Stomach smooth muscle (tissue), 2 donors: ENCODE data around the gene PWWP2B.

Source experiments
- H3K27ac ChIP-seq: one replicate; pipeline ENCODE4 v1.7.0; 2013; ENCODE audit warnings: mild to moderate bottlenecking, low read length, inconsistent platforms
- H3K27me3 ChIP-seq, 2 donors: one replicate each; pipeline ENCODE4 v1.7.0; 2013; ENCODE audit warnings: low read length in 2 of 2; ENCODE audit not compliant: insufficient read depth in 2 of 2, control insufficient read depth in 1 of 2
- H3K36me3 ChIP-seq, 2 donors: one replicate each; pipeline ENCODE4 v1.7.0; 2013; ENCODE audit warnings: low read length in 2 of 2; ENCODE audit not compliant: control insufficient read depth in 2 of 2, insufficient read depth in 2 of 2
- H3K4me1 ChIP-seq: one replicate; pipeline ENCODE4 v1.7.0; 2013; ENCODE audit warnings: low read length; ENCODE audit not compliant: control insufficient read depth, insufficient read depth
- H3K4me3 ChIP-seq, 2 donors: one replicate each; pipeline ENCODE4 v1.7.0; 2013; ENCODE audit warnings: low read length in 2 of 2
- H3K9ac ChIP-seq, 2 donors: one replicate each; pipeline ENCODE4 v1.7.0; 2013; ENCODE audit warnings: low read length in 2 of 2, mild to moderate bottlenecking in 1 of 2
- H3K9me3 ChIP-seq, 2 donors: one replicate each; pipeline ENCODE4 v1.7.0; 2013; ENCODE audit warnings: low read length in 2 of 2; ENCODE audit not compliant: control insufficient read depth in 2 of 2
- donor health status: healthy.
- donor health status: Pancreatic carcinoma.

The PWWP2B gene

GRCh38 chr10:132389433-132390169 lies 7.4 kb upstream of the PWWP2B start:
- Histone ChIP-seq H3K4me3 (no peak overlapping the region), H3K36me3 (no peaks in the 10 kb centered on the region), H3K27ac (no peak overlapping the region), H3K9ac (no peak overlapping the region), H3K9me3 (no peaks in the 10 kb centered on the region), H3K4me1 (peaks cover 6% of the 10 kb centered on the region), H3K27me3 (peaks cover 0 to 4% of the 10 kb centered on the region in 2 donors)

- Histone ChIP-seq H3K27me3 (peaks cover 0 to 4% of the 10 kb centered on the region in 2 donors), H3K27ac (no peak overlapping the region), H3K36me3 (no peaks in the 10 kb centered on the region), H3K9me3 (no peaks in the 10 kb centered on the region), H3K4me1 (peaks cover 7% of the 10 kb centered on the region), H3K9ac (no peak overlapping the region), H3K4me3 (no peak overlapping the region)
These were observed 6.7 kb upstream of the PWWP2B start for GRCh38 chr10:132390170-132390920.

- H3K9ac ChIP-seq: no peak overlapping the region
- H3K4me3 ChIP-seq: no peak overlapping the region
- H3K27ac ChIP-seq: no peak overlapping the region
- H3K4me1 ChIP-seq: peaks cover 15% of the 10 kb centered on the region
- peaks cover 0 to 4% of the 10 kb centered on the region in 2 donors for H3K27me3 ChIP-seq
- no peaks in the 10 kb centered on the region for H3K36me3 ChIP-seq
- no peaks in the 10 kb centered on the region for H3K9me3 ChIP-seq
These were observed 5.9 kb upstream of the PWWP2B start for GRCh38 chr10:132390921-132391675.

GRCh38 chr10:132391676-132392020 lies 5.4 kb upstream of the PWWP2B start:
- Histone ChIP-seq H3K4me1 (peaks cover 18% of the 10 kb centered on the region), H3K9me3 (no peaks in the 10 kb centered on the region), H3K9ac (no peak overlapping the region), H3K36me3 (no peaks in the 10 kb centered on the region), H3K27me3 (peaks cover 0 to 4% of the 10 kb centered on the region in 2 donors), H3K4me3 (no peak overlapping the region), H3K27ac (no peak overlapping the region)

- no peak overlapping the region for H3K27ac ChIP-seq
- H3K27me3 ChIP-seq: peaks cover 0 to 4% of the 10 kb centered on the region in 2 donors
- H3K4me1 ChIP-seq: peaks cover 18% of the 10 kb centered on the region
- no peaks in the 10 kb centered on the region for H3K36me3 ChIP-seq
- H3K9me3 ChIP-seq: no peaks in the 10 kb centered on the region
- H3K4me3 ChIP-seq: no peak overlapping the region
- no peak overlapping the region for H3K9ac ChIP-seq
These were observed 4.7 kb upstream of the PWWP2B start for GRCh38 chr10:132392184-132392800.

- H3K27ac ChIP-seq: no peak overlapping the region
- peaks cover 0 to 4% of the 10 kb centered on the region in 2 donors for H3K27me3 ChIP-seq
- no peaks in the 10 kb centered on the region for H3K9me3 ChIP-seq
- H3K36me3 ChIP-seq: no peaks in the 10 kb centered on the region
- no peak overlapping the region for H3K9ac ChIP-seq
- H3K4me3 ChIP-seq: no peak overlapping the region
- H3K4me1 ChIP-seq: peaks cover 21% of the 10 kb centered on the region
These were observed 3.9 kb upstream of the PWWP2B start for GRCh38 chr10:132392811-132393694.

- Histone ChIP-seq H3K27me3 (peaks cover 0 to 4% of the 10 kb centered on the region in 2 donors), H3K36me3 (no peaks in the 10 kb centered on the region), H3K4me3 (no peak overlapping the region), H3K27ac (no peak overlapping the region), H3K4me1 (peaks cover 27% of the 10 kb centered on the region), H3K9ac (no peak overlapping the region), H3K9me3 (no peaks in the 10 kb centered on the region)
These were observed 3.3 kb upstream of the PWWP2B start for GRCh38 chr10:132393695-132394181.

GRCh38 chr10:132394201-132394811 lies 2.7 kb upstream of the PWWP2B start:
- H3K4me1 ChIP-seq: peaks cover 29% of the 10 kb centered on the region
- H3K9me3 ChIP-seq: no peaks in the 10 kb centered on the region
- H3K9ac ChIP-seq: no peak overlapping the region
- peaks cover 0 to under 1% of the 10 kb centered on the region in 2 donors for H3K27me3 ChIP-seq
- H3K27ac ChIP-seq: no peak overlapping the region
- H3K4me3 ChIP-seq: no peak overlapping the region
- no peaks in the 10 kb centered on the region for H3K36me3 ChIP-seq

GRCh38 chr10:132394936-132395703 lies 1.9 kb upstream of the PWWP2B start:
- Histone ChIP-seq H3K27ac (peak overlapping the region; percentile 67), H3K9ac (peak overlapping the region in 1 of 2 donors; percentile 59), H3K27me3 (no peaks in the 10 kb centered on the region), H3K9me3 (no peaks in the 10 kb centered on the region), H3K4me1 (peaks cover 35% of the 10 kb centered on the region), H3K36me3 (no peaks in the 10 kb centered on the region), H3K4me3 (no peak overlapping the region)
